ENCODE data around the gene COL5A1. TPM values are rescaled to one million over a fixed set of nuclear protein-coding genes. Genes with fewer than 3 reads are reported as not detected.

Gene COL5A1
- total RNA-seq, 1 experiment from 2014 or later: 9.5 TPM

DNA sequence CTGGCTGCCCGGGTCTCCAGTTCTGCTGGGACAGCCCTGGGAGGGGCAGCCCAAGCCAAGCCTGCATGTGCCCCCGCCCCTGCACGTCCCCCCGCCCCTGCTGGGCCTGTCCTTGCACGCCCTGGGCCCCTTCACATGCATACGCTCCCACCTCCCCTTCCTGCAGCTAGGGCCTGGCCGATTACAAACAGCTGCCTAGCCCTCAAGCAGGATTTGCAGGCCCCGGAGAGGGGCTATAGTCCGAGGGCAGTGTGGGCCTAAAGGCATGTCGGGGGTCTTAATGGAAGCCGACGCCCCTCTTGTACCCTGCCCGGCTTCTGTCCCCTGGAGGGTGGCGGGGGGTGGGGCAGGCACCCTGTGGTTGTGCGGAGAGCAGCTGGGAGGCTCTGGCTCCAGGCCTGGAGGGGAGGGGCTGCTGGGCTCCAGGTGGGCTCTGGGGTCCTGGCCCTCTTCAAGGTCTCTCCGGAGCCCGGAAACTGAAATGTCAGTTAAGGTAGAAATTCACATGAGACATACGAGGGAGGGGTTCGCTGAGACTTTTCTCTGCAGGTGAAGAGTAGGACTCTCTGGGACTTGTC, 16.9 kb downstream of the COL5A1 start:
- H4K5ac ChIP-seq (ENCODE audit: insufficient read length, low read depth, low read length): no peak overlapping the region
- Mint-ChIP-seq H3K27ac (no peak overlapping the region), H3K9me3 (peaks cover 7 to 17% of the 10 kb centered on the region in 2 experiments; a peak in 4 of 5 replicates), H3K4me1 (peaks cover 9 to 12% of the 10 kb centered on the region in 2 experiments; a peak in 3 of 4 replicates), H3K27me3 (ENCODE audit: low read depth) (no peaks in the 10 kb centered on the region), H3K36me3 (ENCODE audit: insufficient read depth in 1 of 3, low read depth in 3 of 3) (peaks cover 2 to 21% (median 10%) of the 10 kb centered on the region in 3 experiments), H3K4me3 (no peak overlapping the region)
- no peak overlapping the region for H3K27ac ChIP-seq (ENCODE audit: insufficient read length, low read depth, low read length)
- no peaks in the 10 kb centered on the region for H3K23me2 ChIP-seq (ENCODE audit: insufficient read length, low read depth, low read length, poor library complexity, severe bottlenecking)
- no peaks in the 10 kb centered on the region for H3K4me1 ChIP-seq (ENCODE audit: insufficient read depth, low read length)
- no peak overlapping the region for H2AFZ ChIP-seq (ENCODE audit: low read length)
- no peaks in the 10 kb centered on the region for H3K79me1 ChIP-seq (ENCODE audit: insufficient read depth, low read depth, low read length, poor library complexity, severe bottlenecking)
- H3K27me3 ChIP-seq (ENCODE audit: insufficient read depth, low read length): no peaks in the 10 kb centered on the region
- H4K20me1 ChIP-seq (ENCODE audit: control insufficient read depth, insufficient read depth, insufficient read length): no peaks in the 10 kb centered on the region
- H3K4me2 ChIP-seq (ENCODE audit: insufficient read depth, insufficient read length, low read length): no peak overlapping the region
- no peak overlapping the region for H2BK15ac ChIP-seq (ENCODE audit: low read depth, low read length)
- TF ChIP-seq, protein P1, sequence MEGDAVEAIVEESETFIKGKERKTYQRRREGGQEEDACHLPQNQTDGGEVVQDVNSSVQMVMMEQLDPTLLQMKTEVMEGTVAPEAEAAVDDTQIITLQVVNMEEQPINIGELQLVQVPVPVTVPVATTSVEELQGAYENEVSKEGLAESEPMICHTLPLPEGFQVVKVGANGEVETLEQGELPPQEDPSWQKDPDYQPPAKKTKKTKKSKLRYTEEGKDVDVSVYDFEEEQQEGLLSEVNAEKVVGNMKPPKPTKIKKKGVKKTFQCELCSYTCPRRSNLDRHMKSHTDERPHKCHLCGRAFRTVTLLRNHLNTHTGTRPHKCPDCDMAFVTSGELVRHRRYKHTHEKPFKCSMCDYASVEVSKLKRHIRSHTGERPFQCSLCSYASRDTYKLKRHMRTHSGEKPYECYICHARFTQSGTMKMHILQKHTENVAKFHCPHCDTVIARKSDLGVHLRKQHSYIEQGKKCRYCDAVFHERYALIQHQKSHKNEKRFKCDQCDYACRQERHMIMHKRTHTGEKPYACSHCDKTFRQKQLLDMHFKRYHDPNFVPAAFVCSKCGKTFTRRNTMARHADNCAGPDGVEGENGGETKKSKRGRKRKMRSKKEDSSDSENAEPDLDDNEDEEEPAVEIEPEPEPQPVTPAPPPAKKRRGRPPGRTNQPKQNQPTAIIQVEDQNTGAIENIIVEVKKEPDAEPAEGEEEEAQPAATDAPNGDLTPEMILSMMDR (conservative IDR thresholded peaks at IDR 0.05): no peak
- no peak overlapping the region for H2BK120ac ChIP-seq (ENCODE audit: low read depth, low read length, poor library complexity, severe bottlenecking)
- no peak overlapping the region for H3K18ac ChIP-seq (ENCODE audit: insufficient read length, low read depth, low read length)
- H2BK12ac ChIP-seq (ENCODE audit: insufficient read length, low read depth, low read length): no peak overlapping the region
- H4K91ac ChIP-seq (ENCODE audit: insufficient read length, low read depth, low read length): no peak overlapping the region
- no peak overlapping the region for H3K9ac ChIP-seq (ENCODE audit: extremely low read depth, insufficient read length, low read length)
- H3K56ac ChIP-seq (ENCODE audit: insufficient read length, low read depth, low read length): no peak overlapping the region
- H2BK20ac ChIP-seq (ENCODE audit: low read depth, low read length, poor library complexity, severe bottlenecking): no peak overlapping the region
- no peak overlapping the region for H3T11ph ChIP-seq (ENCODE audit: low read length)
- H3K14ac ChIP-seq (ENCODE audit: insufficient read depth, low read length): peak overlapping the region; percentile 72
- peak; percentile 71 for DNase-seq
- H2BK5ac ChIP-seq (ENCODE audit: insufficient read length, low read length): no peak overlapping the region
- H3K79me2 ChIP-seq (ENCODE audit: insufficient read depth, low read length): no peaks in the 10 kb centered on the region
- no peak overlapping the region for H3K4ac ChIP-seq (ENCODE audit: low read depth, low read length)
- peaks cover 4% of the 10 kb centered on the region for H3K9me3 ChIP-seq (ENCODE audit: control insufficient read depth, low read depth, low read length)
- no peak overlapping the region for H4K8ac ChIP-seq (replicated peaks; ENCODE audit: insufficient read length, low read depth, low read length)
- no CpG with 5 or more reads among the region's 19 CpGs for WGBS (ENCODE audit: extremely low coverage, insufficient read length, low lambda C conversion rate)
- no peak overlapping the region for H2AK5ac ChIP-seq (ENCODE audit: insufficient read length, low read length)
- no peak overlapping the region for H3K23ac ChIP-seq (ENCODE audit: insufficient read length, low read depth, low read length)
